Mesendoderm (in vitro differentiated cells): ENCODE measurements around the gene RPS6KA2.

Experiments
- DNase-seq: peaks from one replicate; pipeline ENCODE4 v3.0.0; 2013
- H2AK5ac ChIP-seq: 2 replicates; pipeline ENCODE4 v1.6.1; 2013; ENCODE audit warnings: low read length, inconsistent platforms
- H2BK120ac ChIP-seq: 2 replicates; pipeline ENCODE4 v1.6.1; 2013; ENCODE audit warnings: low read depth, mild to moderate bottlenecking, low read length, moderate library complexity, mixed read lengths
- H2BK15ac ChIP-seq: replicated peaks from 2 replicates; pipeline ENCODE4 v1.6.1; 2013; ENCODE audit warnings: low read depth, mild to moderate bottlenecking, moderate library complexity
- H2BK5ac ChIP-seq: 2 replicates; pipeline ENCODE4 v1.6.1; 2013; ENCODE audit warnings: low read length, inconsistent platforms
- H3K18ac ChIP-seq: 2 replicates; pipeline ENCODE4 v1.6.1; 2013; ENCODE audit warnings: mild to moderate bottlenecking, low read length, mixed read lengths
- H3K23ac ChIP-seq: one replicate; pipeline ENCODE4 v1.6.1; 2013; ENCODE audit warnings: low read length
- H3K27ac ChIP-seq: 2 replicates; pipeline ENCODE4 v1.5.1; 2013; ENCODE audit warnings: low read depth, mild to moderate bottlenecking, inconsistent platforms, low read length, moderate library complexity
- H3K27me3 ChIP-seq: 2 replicates; pipeline ENCODE4 v1.6.1; 2013; ENCODE audit warnings: low read length, control low read depth, mild to moderate bottlenecking, inconsistent platforms; ENCODE audit not compliant: insufficient read depth, poor library complexity
- H3K36me3 ChIP-seq: 2 replicates; pipeline ENCODE4 v1.6.1; 2013; ENCODE audit warnings: low read length, inconsistent platforms; ENCODE audit not compliant: control insufficient read depth, insufficient read depth
- H3K4ac ChIP-seq: one replicate; pipeline ENCODE4 v1.6.1; 2013; ENCODE audit warnings: low read depth, mild to moderate bottlenecking, low read length, moderate library complexity
- H3K4me1 ChIP-seq: 2 replicates; pipeline ENCODE4 v1.6.1; 2013; ENCODE audit warnings: low read depth, low read length, inconsistent platforms; ENCODE audit not compliant: control insufficient read depth
- H3K4me2 ChIP-seq: 2 replicates; pipeline ENCODE4 v1.6.1; 2013; ENCODE audit warnings: low read length
- H3K4me3 ChIP-seq: 2 replicates; pipeline ENCODE4 v1.5.1; 2013; ENCODE audit warnings: mild to moderate bottlenecking, low read length
- H3K56ac ChIP-seq: one replicate; pipeline ENCODE4 v1.6.1; 2013; ENCODE audit warnings: low read length
- H3K79me1 ChIP-seq: 2 replicates; pipeline ENCODE4 v1.6.1; 2013; ENCODE audit warnings: low read length, inconsistent platforms
- H3K79me2 ChIP-seq: 2 replicates; pipeline ENCODE4 v1.6.1; 2013; ENCODE audit warnings: mild to moderate bottlenecking, low read length; ENCODE audit not compliant: control insufficient read depth, insufficient read depth
- H3K9ac ChIP-seq: 2 replicates; pipeline ENCODE4 v1.6.1; 2013; ENCODE audit warnings: low read length, inconsistent platforms
- H4K5ac ChIP-seq: one replicate; pipeline ENCODE4 v1.6.1; 2013; ENCODE audit warnings: low read length
- H4K8ac ChIP-seq: one replicate; pipeline ENCODE4 v1.6.1; 2013; ENCODE audit warnings: low read depth, mild to moderate bottlenecking, control low read depth, low read length, moderate library complexity
- WGBS: extraction: QIAGEN DNeasy Blood & Tissue Kit; methylation state at CpG from one replicate; pipeline ENCODE4 v1.1.7; 2013; ENCODE audit warnings: low lambda C conversion rate, missing lambda C conversion rate; ENCODE audit not compliant: insufficient coverage; ENCODE audit errors: extremely low coverage; 5-methylcytosine and 5-hydroxymethylcytosine counted together

Gene RPS6KA2

GRCh38 chr6:166655251-166655650 is 28.2 kb upstream of the RPS6KA2 start:
- no peak overlapping the region for H3K18ac ChIP-seq
- H3K27me3 ChIP-seq: no peaks in the 10 kb centered on the region
- H3K4ac ChIP-seq: no peak overlapping the region
- no peak overlapping the region for H3K27ac ChIP-seq
- no peaks in the 10 kb centered on the region for H3K79me2 ChIP-seq
- no peak overlapping the region for H4K8ac ChIP-seq
- no peak overlapping the region for H4K5ac ChIP-seq
- no peak overlapping the region for H2AK5ac ChIP-seq
- no peak overlapping the region for H3K4me2 ChIP-seq
- no CpG with 5 or more reads among the region's 6 CpGs for whole genome bisulfite sequencing
- no peak overlapping the region for H2BK15ac ChIP-seq
- no peak overlapping the region for H3K4me3 ChIP-seq
- H3K23ac ChIP-seq: no peak overlapping the region
- no peak overlapping the region for H3K9ac ChIP-seq
- H2BK120ac ChIP-seq: no peak overlapping the region
- no peaks in the 10 kb centered on the region for H3K79me1 ChIP-seq
- H3K56ac ChIP-seq: no peak overlapping the region
- no peak overlapping the region for H2BK5ac ChIP-seq
- peaks cover 4% of the 10 kb centered on the region for H3K4me1 ChIP-seq
- no peak for DNase-seq
- H3K36me3 ChIP-seq: no peaks in the 10 kb centered on the region

DNA sequence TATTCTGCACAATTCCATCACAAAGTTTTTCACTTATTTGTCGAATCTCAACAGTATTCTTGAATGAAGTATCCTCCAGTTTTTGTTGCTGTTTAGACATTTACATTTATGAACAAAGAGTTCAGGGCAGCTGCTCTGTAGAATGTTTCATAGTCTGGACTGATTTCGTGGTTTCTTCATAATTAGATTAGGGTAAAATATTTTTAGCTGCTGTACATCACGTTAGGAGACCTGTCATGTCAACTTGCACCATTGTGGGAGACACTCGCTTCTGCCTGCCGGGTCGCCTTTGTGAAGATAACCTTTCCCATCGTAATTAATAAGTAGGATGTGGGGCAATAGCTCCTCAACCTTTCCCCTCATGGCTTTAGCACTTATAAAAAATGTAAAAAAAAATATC is 27.5 kb upstream of the RPS6KA2 start:
- no peak for DNase-seq
- Histone ChIP-seq H3K36me3 (no peaks in the 10 kb centered on the region), H2BK5ac (no peak overlapping the region), H3K56ac (no peak overlapping the region), H3K27ac (no peak overlapping the region), H3K27me3 (no peaks in the 10 kb centered on the region), H3K9ac (no peak overlapping the region), H3K18ac (no peak overlapping the region), H2AK5ac (no peak overlapping the region), H4K8ac (no peak overlapping the region), H3K79me2 (no peaks in the 10 kb centered on the region), H4K5ac (no peak overlapping the region), H3K4me1 (peaks cover 4% of the 10 kb centered on the region), H3K4me2 (no peak overlapping the region), H2BK120ac (no peak overlapping the region), H2BK15ac (no peak overlapping the region), H3K79me1 (no peaks in the 10 kb centered on the region), H3K23ac (no peak overlapping the region), H3K4me3 (no peak overlapping the region), H3K4ac (no peak overlapping the region)
- whole genome bisulfite sequencing: no CpG with 5 or more reads among the region's 7 CpGs

GRCh38 chr6:166653639-166653941 is 26.5 kb upstream of the RPS6KA2 start:
- Histone ChIP-seq H3K23ac (no peak overlapping the region), H4K5ac (no peak overlapping the region), H3K79me2 (no peaks in the 10 kb centered on the region), H3K4me1 (peaks cover 4% of the 10 kb centered on the region), H4K8ac (no peak overlapping the region), H2BK15ac (no peak overlapping the region), H3K4me2 (no peak overlapping the region), H3K9ac (no peak overlapping the region), H3K56ac (no peak overlapping the region), H3K79me1 (no peaks in the 10 kb centered on the region), H3K18ac (no peak overlapping the region), H3K36me3 (no peaks in the 10 kb centered on the region), H2AK5ac (no peak overlapping the region), H3K4ac (no peak overlapping the region), H3K27ac (no peak overlapping the region), H2BK5ac (no peak overlapping the region), H3K27me3 (no peaks in the 10 kb centered on the region), H3K4me3 (no peak overlapping the region), H2BK120ac (no peak overlapping the region)
- no peak for DNase-seq
- no CpG with 5 or more reads among the region's 4 CpGs for WGBS

- H2BK5ac ChIP-seq: no peak overlapping the region
- no peak overlapping the region for H3K27ac ChIP-seq
- no peak overlapping the region for H3K9ac ChIP-seq
- no peak overlapping the region for H3K18ac ChIP-seq
- H4K8ac ChIP-seq: no peak overlapping the region
- H3K36me3 ChIP-seq: no peaks in the 10 kb centered on the region
- no peaks in the 10 kb centered on the region for H3K27me3 ChIP-seq
- no peak overlapping the region for H3K56ac ChIP-seq
- no CpG with 5 or more reads among the region's 12 CpGs for WGBS
- H3K23ac ChIP-seq: no peak overlapping the region
- no peak overlapping the region for H2BK120ac ChIP-seq
- no peaks in the 10 kb centered on the region for H3K4me1 ChIP-seq
- H3K4me2 ChIP-seq: no peak overlapping the region
- H3K4me3 ChIP-seq: no peak overlapping the region
- H3K79me2 ChIP-seq: no peaks in the 10 kb centered on the region
- no peak overlapping the region for H2AK5ac ChIP-seq
- H2BK15ac ChIP-seq: no peak overlapping the region
- no peaks in the 10 kb centered on the region for H3K79me1 ChIP-seq
- no peak overlapping the region for H4K5ac ChIP-seq
- H3K4ac ChIP-seq: no peak overlapping the region
- no peak for DNase-seq
Observed at GRCh38 chr6:166650824-166651807, 24.1 kb upstream of the RPS6KA2 start.

DNA sequence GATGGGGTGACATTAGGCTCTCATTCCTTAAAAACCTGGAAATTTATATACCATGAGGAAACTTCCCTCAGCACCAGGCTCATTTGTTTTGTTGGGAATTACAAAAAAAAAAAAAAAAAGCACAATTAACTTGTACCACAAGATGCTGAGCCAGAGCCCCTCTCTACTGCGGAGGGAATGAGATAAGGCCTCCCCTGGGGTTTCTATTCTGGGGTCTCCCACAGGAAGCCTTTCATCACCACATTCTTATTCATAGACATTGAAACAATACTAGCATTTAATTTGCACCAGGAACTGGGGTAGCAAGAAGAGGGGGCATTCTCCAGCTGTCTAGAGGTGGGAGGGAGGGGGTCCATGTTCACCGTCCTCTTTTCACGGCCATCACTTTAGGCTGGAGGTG is 23.0 kb upstream of the RPS6KA2 start:
- DNase-seq: no peak
- Histone ChIP-seq H2AK5ac (no peak overlapping the region), H4K8ac (no peak overlapping the region), H3K27me3 (no peaks in the 10 kb centered on the region), H3K36me3 (no peaks in the 10 kb centered on the region), H3K4me1 (no peaks in the 10 kb centered on the region), H4K5ac (no peak overlapping the region), H3K9ac (no peak overlapping the region), H2BK5ac (no peak overlapping the region), H3K18ac (no peak overlapping the region), H3K79me2 (no peaks in the 10 kb centered on the region), H3K4ac (no peak overlapping the region), H2BK15ac (no peak overlapping the region), H3K4me3 (no peak overlapping the region), H2BK120ac (no peak overlapping the region), H3K56ac (no peak overlapping the region), H3K4me2 (no peak overlapping the region), H3K27ac (no peak overlapping the region), H3K79me1 (no peaks in the 10 kb centered on the region), H3K23ac (no peak overlapping the region)
- WGBS: no CpG with 5 or more reads among the region's 3 CpGs

- Histone ChIP-seq H3K79me1 (no peaks in the 10 kb centered on the region), H3K4ac (no peak overlapping the region), H2AK5ac (no peak overlapping the region), H2BK120ac (no peak overlapping the region), H2BK5ac (no peak overlapping the region), H2BK15ac (no peak overlapping the region), H3K79me2 (no peaks in the 10 kb centered on the region), H3K36me3 (no peaks in the 10 kb centered on the region), H3K56ac (no peak overlapping the region), H4K5ac (no peak overlapping the region), H3K18ac (no peak overlapping the region), H3K4me1 (no peaks in the 10 kb centered on the region), H3K23ac (no peak overlapping the region), H3K27ac (no peak overlapping the region), H3K4me3 (no peak overlapping the region), H3K9ac (no peak overlapping the region), H4K8ac (no peak overlapping the region), H3K27me3 (no peaks in the 10 kb centered on the region), H3K4me2 (no peak overlapping the region)
- no peak for DNase-seq
- WGBS: no CpG with 5 or more reads among the region's 9 CpGs
Observed at GRCh38 chr6:166648846-166649245, 21.8 kb upstream of the RPS6KA2 start.
